Left hindlimb (tissue), 1 donor: ENCODE results near the gene FURIN.
"Not testable (repeated sequence)": the region's sequence is repeated elsewhere in the genome, so short reads cannot be mapped to it uniquely, and the experiment has no call there.

ENCODE experiments used
- DNase-seq: peaks from one replicate; pipeline ENCODE4 v3.0.0-alpha.2; 2018

FURIN gene

GRCh38 chr15:90868261-90868689 lies at the start of gene FURIN:
FURIN (plus strand) TSS chr15:90868588; CDS start chr15:90875741, 7,153 bp downstream.
- no peak for DNase-seq

- DNase-seq: no peak
Measured at GRCh38 chr15:90819390-90819789, 49.0 kb upstream of the FURIN start.

- DNase-seq: no peak
Measured at GRCh38 chr15:90819850-90820249, 48.5 kb upstream of the FURIN start.

GRCh38 chr15:90820481-90820880 lies 47.9 kb upstream of the FURIN start:
- DNase-seq: no peak

- DNase-seq: no peak
Measured at GRCh38 chr15:90822204-90822955, 46.0 kb upstream of the FURIN start.

- no peak for DNase-seq
Measured at GRCh38 chr15:90823455-90823974, 44.9 kb upstream of the FURIN start.

- DNase-seq: not testable (repeated sequence)
Measured at GRCh38 chr15:90825115-90825899, 43.1 kb upstream of the FURIN start.

GRCh38 chr15:90826206-90826885 lies 42.0 kb upstream of the FURIN start:
- not testable (repeated sequence) for DNase-seq

GRCh38 chr15:90826886-90827435 lies 41.4 kb upstream of the FURIN start:
- DNase-seq: no peak

- no peak for DNase-seq
Measured at GRCh38 chr15:90828111-90828510, 40.3 kb upstream of the FURIN start.

GRCh38 chr15:90829126-90829525 lies 39.3 kb upstream of the FURIN start:
- DNase-seq: no peak

GRCh38 chr15:90829942-90830440 lies 38.4 kb upstream of the FURIN start:
- DNase-seq: no peak

GRCh38 chr15:90834626-90835025 lies 33.8 kb upstream of the FURIN start:
- DNase-seq: no peak

- DNase-seq: no peak
Measured at GRCh38 chr15:90836296-90836871, 32.0 kb upstream of the FURIN start.

- no peak for DNase-seq
Measured at GRCh38 chr15:90837094-90837493, 31.3 kb upstream of the FURIN start.

GRCh38 chr15:90838139-90838538 lies 30.2 kb upstream of the FURIN start:
- no peak for DNase-seq

GRCh38 chr15:90838544-90838943 lies 29.8 kb upstream of the FURIN start:
- no peak for DNase-seq

- DNase-seq: no peak
Measured at GRCh38 chr15:90839187-90840071, 29.0 kb upstream of the FURIN start.

GRCh38 chr15:90840157-90840855 lies 28.1 kb upstream of the FURIN start:
- DNase-seq: no peak

- no peak for DNase-seq
Measured at GRCh38 chr15:90840954-90841353, 27.4 kb upstream of the FURIN start.

GRCh38 chr15:90844696-90845095 lies 23.7 kb upstream of the FURIN start:
- no peak for DNase-seq
